Measurements from ENCODE around the gene DZANK1.
"Not testable (repeated sequence)": the region's sequence is repeated elsewhere in the genome, so short reads cannot be mapped to it uniquely, and the experiment has no call there.

DZANK1 gene

GRCh38 chr20:18440403-18440802, 26.4 kb downstream of the DZANK1 start:
- no peak overlapping the region for H3K4me3 ChIP-seq (ENCODE audit: low read depth, low read length)

- H3K4me3 ChIP-seq (ENCODE audit: low read depth, low read length), result no peak overlapping the region
These were observed 30.0 kb downstream of the DZANK1 start for GRCh38 chr20:18436847-18437246.

GRCh38 chr20:18431206-18431605, 35.6 kb downstream of the DZANK1 start:
- H3K4me3 ChIP-seq (ENCODE audit: low read depth, low read length), result no peak overlapping the region

- H3K4me3 ChIP-seq (ENCODE audit: low read depth, low read length), result no peak overlapping the region
These were observed 36.5 kb downstream of the DZANK1 start for GRCh38 chr20:18430172-18430826.

- H3K4me3 ChIP-seq (ENCODE audit: low read depth, low read length), result no peak overlapping the region
These were observed 38.2 kb downstream of the DZANK1 start for GRCh38 chr20:18428490-18429173.

- no peak overlapping the region for H3K4me3 ChIP-seq (ENCODE audit: low read depth, low read length)
These were observed 39.6 kb downstream of the DZANK1 start for GRCh38 chr20:18427214-18427613.

- H3K4me3 ChIP-seq (ENCODE audit: low read depth, low read length), result no peak overlapping the region
These were observed 45.2 kb downstream of the DZANK1 start for GRCh38 chr20:18421608-18422007.

GRCh38 chr20:18416486-18416885, 50.3 kb downstream of the DZANK1 start:
- no peak overlapping the region for H3K4me3 ChIP-seq (ENCODE audit: low read depth, low read length)

GRCh38 chr20:18414140-18414539, 52.7 kb downstream of the DZANK1 start:
- no peak overlapping the region for H3K4me3 ChIP-seq (ENCODE audit: low read depth, low read length)

GRCh38 chr20:18412221-18412901, 54.5 kb downstream of the DZANK1 start:
- H3K4me3 ChIP-seq (ENCODE audit: low read depth, low read length), result no peak overlapping the region

- H3K4me3 ChIP-seq (ENCODE audit: low read depth, low read length), result no peak overlapping the region
These were observed 61.0 kb downstream of the DZANK1 start for GRCh38 chr20:18405826-18406225.

GRCh38 chr20:18404172-18404571, 62.7 kb downstream of the DZANK1 start:
- H3K4me3 ChIP-seq (ENCODE audit: low read depth, low read length), result no peak overlapping the region

GRCh38 chr20:18403269-18403668, 63.6 kb downstream of the DZANK1 start:
- no peak overlapping the region for H3K4me3 ChIP-seq (ENCODE audit: low read depth, low read length)

GRCh38 chr20:18401305-18401704, 65.5 kb downstream of the DZANK1 start:
- H3K4me3 ChIP-seq (ENCODE audit: low read depth, low read length), result no peak overlapping the region

- H3K4me3 ChIP-seq (ENCODE audit: low read depth, low read length), result no peak overlapping the region
These were observed 66.4 kb downstream of the DZANK1 start for GRCh38 chr20:18400460-18400859.

GRCh38 chr20:18398713-18399112, 68.1 kb downstream of the DZANK1 start:
- H3K4me3 ChIP-seq (ENCODE audit: low read depth, low read length), result not testable (repeated sequence)

- no peak overlapping the region for H3K4me3 ChIP-seq (ENCODE audit: low read depth, low read length)
These were observed 69.8 kb downstream of the DZANK1 start for GRCh38 chr20:18397030-18397429.

GRCh38 chr20:18395544-18395943, 71.3 kb downstream of the DZANK1 start:
- H3K4me3 ChIP-seq (ENCODE audit: low read depth, low read length), result no peak overlapping the region

- H3K4me3 ChIP-seq (ENCODE audit: low read depth, low read length), result no peak overlapping the region
These were observed 72.5 kb downstream of the DZANK1 start for GRCh38 chr20:18394363-18394762.

- H3K4me3 ChIP-seq (ENCODE audit: low read depth, low read length), result no peak overlapping the region
These were observed 75.1 kb downstream of the DZANK1 start for GRCh38 chr20:18391686-18392085.

GRCh38 chr20:18390201-18390600, 76.6 kb downstream of the DZANK1 start:
- no peak overlapping the region for H3K4me3 ChIP-seq (ENCODE audit: low read depth, low read length)

GRCh38 chr20:18388860-18389259, 78.0 kb downstream of the DZANK1 start:
- H3K4me3 ChIP-seq (ENCODE audit: low read depth, low read length), result no peak overlapping the region

All from iPS-11a (cell line).